GM18507 (cell line): ENCODE data around the gene DDX3X.
"Not testable (repeated sequence)": the region's sequence is repeated elsewhere in the genome, so short reads cannot be mapped to it uniquely, and the experiment has no call there.

Source experiments
- DNase-seq: peaks from one replicate; pipeline ENCODE4 v3.0.0; 2011; ENCODE audit warnings: low read depth; ENCODE audit not compliant: insufficient read length; ENCODE audit errors: extremely low spot score
- FAIRE-seq: peaks from 2 replicates; lab custom pipeline; 2011; peaks lifted over from hg19 to GRCh38; lab: Jason Lieb, UNC

DDX3X gene

DNA sequence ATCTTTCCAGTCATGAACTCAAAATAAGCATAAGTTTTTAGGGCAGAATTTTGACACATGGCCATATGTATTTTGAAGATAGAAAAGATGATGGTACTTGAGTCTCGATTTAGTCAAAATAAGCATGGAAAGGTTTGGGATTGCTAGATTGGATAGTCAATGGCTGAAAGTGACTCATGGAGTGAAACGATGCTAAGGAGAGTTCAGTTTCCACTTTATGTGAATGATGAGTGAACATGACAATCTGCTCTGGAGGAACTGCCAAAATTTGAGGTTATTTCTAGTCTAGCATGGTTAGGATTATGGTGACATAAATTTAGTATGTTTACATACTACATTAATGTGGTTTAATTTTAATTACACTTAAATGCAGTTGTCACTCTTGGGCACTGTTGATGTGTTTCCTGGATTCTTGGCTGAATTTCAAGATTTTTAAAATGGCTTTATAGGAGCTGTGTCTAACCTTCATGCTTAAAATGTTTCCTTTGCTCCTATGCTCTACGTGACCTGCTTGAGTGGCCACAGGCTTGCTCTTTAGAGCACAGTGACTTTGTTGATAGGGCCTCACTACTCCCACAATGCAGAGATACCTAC is 17.1 kb downstream of the DDX3X start:
- FAIRE-seq, result no peak
- no peak for DNase-seq

DNA sequence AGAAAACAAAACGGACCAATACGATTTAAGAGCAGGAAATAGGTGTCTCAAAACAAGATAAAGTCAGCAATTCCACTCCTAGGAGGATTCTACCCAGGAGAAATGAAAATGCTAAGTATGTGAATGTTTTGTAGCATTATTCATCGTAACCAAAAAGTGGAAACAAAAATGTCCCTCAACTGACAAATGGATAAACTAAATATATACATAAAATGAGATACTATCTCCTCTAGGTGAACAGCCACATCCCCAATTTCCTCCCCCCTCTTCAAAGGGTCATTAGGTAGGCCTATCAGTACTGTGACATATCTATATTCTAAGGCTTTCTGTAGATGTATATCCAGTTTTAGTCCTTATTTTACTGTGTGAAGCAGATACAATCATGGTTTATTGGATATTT is 18.0 kb downstream of the DDX3X start:
- no peak for DNase-seq
- FAIRE-seq, result no peak

DNA sequence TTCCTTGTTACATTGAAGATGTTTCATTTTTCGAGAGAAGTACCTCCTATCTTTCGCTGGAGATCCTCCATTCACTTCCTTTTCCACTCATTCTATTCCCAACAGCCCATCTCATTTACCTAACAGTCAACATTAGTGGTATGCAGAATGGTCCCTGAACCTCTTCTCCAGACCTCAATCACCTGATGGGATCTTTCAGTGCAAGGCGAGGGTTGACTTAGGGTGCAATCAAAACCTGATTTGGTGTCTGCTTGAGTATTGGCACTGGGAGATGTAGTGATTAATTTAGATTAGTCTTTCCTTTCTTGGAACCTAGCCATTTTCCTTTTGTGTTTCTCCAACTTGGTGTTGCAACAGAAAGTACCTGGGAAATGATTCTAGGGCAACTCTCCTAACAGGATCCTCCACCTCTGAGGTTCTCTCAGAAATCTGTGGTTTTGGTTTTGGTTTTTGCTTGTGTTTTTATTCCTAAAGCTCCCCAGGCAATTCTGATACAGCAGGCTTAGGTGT is 18.4 kb downstream of the DDX3X start:
- DNase-seq (no peak), FAIRE-seq (peak; percentile 29)

DNA sequence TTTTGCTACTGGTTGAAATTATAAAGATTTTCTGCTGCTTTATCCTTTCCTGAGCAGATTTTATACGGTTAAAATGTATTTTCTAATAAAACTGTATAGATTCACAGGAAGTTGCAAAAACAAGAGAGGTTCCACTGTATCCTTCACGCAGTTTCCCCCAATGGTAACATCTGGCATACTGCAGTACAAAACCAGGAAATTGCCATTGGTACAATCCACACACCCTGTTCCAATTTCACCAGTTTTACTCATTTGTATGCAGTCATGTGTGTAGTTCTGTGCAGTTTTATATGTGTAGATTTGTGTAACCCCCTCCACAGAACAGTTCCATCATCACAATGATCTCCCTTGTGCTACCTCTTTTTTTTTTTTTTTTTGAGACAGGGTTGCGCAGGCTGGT is 20.0 kb downstream of the DDX3X start:
- no peak for FAIRE-seq
- DNase-seq, result no peak

DNA sequence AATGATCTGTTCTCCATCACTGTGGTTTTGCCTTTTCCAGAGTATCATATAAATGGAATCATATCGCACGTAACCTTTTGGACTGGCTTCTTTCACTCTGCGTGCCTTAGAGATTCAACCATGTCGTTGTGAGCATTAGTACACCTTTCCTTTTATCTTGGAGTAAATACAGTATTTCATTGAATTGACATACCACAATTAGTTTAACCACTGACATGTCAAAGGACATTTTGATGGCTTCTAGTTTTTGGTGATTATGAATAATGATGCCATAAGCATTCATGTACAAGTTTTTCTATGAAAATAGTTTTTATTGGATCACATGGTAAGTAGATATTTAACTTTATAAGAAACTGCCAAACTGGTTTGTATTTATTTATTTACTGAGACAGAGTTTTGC is 35.2 kb downstream of the DDX3X start:
- FAIRE-seq (no peak), DNase-seq (no peak)

DNA sequence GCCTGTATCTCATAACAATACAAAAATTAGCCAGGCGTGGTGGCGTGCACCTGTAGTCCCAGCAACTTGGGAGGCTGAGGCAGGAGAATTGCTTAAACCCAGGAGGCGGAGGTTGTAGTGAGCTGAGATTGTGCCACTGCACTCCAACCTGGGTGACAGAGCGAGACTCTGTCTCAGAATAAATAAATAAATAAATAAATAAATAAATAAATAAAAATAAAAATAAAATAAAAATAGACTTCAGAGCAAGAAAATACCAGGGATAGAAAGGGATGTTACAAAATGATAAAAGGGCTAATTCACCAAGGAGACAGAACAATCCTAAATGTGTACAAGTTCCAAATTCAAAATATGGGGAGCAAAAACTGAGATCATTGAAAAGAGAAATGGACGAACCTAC is 37.6 kb downstream of the DDX3X start:
- DNase-seq, FAIRE-seq: not testable (repeated sequence)

DNA sequence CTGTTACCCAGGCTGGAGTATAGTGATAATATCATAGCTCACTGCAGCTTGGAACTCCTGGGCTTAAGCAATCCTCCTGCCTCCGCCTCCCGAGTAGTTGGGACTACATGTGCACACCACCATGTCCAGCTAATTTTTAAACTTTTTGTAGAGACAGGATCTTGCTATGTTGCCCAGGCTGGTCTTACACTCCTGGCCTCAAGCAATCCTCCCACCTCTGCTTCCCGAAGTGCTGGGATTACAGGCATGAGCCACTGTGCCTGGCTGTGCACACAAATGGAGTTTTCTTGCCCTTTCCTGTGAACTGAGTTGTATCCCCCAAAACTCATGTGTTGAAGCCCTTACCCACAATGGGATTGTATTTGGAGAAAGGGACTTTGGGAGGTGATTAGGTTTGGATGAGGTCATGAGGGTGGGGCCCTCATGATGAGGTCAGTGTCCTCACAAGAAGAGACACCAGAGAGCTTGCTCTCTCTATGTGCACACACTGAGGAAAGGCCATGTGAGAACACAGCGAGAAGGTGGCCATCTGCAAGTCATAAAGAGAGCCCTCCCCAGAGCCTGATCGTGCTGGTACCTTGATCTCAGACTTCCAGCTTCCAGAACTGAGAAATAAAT is 40.1 kb downstream of the DDX3X start:
- DNase-seq (no peak), FAIRE-seq (no peak)

DNA sequence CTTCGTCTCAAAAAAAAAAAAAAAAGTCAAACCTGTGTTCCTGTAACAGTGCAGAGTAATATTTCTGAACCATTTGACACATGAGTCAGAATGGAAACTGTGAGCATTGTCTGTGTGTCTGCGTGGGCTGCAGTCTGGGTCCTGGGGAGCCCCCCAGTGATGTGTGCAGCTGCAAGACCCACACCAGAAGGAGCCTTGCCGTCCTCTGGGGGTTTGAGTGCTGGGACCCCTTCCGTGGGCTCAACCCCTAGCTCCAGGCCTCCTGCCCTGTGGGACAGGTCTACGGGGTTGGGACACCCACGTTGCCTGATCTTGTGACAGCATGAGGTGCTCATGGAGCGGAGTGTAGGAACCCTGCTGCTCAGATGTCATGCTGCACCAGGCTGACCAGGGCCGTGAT is 43.7 kb downstream of the DDX3X start:
- FAIRE-seq (no peak), DNase-seq (no peak)

DNA sequence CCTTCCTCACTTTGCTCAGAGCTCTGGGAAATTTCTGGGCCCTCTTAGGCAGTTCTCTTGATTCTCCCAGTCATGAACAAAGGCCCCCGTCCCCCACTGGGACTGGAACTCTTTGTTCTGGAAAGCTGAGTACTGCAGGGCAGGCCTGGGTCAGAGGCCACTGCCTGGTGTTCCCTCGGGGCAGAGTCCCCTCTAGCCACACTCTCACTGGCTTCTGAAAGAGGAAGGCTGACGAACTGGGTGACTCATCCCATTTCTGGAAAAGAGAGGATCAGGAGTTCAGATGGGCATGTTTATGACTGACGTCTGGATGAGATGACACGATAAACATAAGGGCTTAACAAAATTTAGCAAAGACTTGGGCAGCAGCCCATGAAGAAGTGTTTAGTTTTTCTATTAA is 47.7 kb downstream of the DDX3X start:
- FAIRE-seq (no peak), DNase-seq (no peak)

DNA sequence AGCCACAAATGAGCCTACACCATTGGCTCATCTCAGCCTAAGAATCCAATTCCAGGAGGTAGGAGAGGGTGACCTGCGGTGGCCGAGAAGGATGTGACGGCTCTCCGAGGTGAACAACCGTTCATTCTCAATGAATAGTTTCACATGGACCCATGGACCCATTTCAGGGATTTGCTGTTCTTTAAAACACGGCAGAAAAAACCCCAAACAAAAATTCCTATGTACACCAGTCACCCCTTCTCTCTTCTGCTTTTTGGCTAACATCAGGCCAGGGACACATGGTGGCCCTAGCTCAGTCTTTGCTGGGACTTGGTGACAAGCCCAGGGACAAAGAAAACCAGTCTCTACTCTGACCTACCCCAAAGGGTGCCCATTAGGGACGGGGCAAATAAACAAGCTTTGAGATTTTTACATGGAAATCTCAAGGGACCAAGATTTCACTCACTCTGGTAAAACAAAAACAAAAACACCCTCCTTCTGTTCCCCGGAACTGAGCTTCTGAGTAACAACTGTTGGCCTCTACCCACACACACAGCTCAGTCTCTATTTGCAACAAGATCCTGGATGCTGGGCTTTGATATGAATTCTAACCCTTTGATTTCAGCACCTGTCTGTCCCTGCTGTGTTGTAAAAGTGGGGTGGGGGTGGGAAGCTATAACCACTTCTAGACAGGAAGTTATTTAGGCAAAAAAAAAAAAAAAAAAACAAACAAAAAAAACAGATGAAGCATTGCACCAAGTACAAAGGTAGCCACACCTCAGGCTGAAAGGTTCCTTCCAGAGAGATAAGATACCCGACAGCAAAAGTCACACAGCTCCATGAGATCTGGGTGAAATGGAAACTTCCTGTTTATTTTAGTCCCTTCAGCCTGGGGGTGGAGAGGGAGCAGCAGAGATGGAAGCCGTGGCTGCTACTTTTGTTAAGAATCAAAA is 49.0 kb downstream of the DDX3X start:
- FAIRE-seq, result no peak
- DNase-seq, result no peak

DNA sequence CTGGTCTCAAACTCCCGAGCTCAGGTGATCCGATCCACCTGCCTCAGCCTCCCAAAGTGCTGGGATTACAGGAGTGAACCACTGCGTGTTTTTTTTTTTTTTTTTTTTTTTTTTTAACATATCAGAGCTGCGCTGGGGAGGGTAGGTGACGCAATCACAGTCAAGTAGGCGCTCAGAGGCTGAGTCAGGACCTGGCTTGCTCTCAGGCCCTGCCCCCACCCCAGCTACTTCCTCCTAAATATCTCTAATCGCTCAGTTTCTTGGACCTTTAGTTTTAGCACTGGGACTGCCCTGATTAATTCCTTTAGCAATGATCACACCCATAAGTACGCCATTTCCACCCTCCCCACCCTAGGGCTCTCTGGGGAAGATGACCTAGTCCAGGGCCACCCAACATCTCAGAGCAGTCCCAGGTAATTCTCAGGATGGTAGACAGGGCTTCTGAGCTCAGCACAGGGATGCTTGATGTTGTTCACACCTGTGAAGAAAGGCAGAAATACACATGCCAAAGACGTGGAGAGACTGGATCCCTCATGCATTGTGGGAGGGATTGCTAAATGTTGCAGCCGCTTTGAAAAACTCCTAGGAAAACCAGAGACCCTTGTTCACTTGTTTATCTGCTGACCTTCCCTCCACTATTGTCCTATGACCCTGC is 50.2 kb downstream of the DDX3X start:
- no peak for FAIRE-seq
- DNase-seq, result no peak

DNA sequence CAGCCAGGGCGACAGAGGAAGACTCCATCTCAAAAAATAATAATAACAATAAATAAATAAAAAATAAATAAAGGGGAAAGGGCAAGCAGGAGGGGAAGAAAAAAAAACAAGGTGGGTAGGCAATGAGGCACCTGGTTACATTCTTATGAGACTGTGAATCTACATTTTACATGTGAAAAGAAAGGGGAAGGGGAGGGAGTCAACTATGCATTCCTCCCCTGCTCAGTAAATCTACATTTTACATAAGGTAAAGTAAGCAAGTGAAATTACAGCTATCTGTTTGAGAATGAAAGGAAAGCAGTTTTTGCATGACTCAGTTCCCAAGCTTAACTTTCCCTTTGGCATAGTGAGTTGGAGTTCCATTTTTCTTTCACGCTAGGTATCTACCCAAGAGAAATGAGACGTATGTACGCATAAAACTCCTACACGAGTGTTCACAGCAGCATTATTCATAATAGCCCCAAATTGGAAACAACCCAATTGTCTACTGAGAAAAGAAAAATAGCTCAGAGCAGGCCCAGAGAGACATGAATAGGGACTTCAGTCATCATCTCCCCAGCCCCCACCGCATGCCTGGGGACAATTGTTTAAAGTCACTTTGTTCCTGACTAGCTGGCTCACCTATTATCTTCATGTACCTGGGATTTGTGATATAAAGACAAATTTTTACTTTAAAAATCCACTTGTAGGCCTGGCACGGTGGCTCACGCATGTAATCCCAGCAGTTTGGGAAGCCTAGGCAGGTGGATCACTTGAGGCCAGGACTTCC is 52.4 kb downstream of the DDX3X start:
- no peak for DNase-seq
- no peak for FAIRE-seq

DNA sequence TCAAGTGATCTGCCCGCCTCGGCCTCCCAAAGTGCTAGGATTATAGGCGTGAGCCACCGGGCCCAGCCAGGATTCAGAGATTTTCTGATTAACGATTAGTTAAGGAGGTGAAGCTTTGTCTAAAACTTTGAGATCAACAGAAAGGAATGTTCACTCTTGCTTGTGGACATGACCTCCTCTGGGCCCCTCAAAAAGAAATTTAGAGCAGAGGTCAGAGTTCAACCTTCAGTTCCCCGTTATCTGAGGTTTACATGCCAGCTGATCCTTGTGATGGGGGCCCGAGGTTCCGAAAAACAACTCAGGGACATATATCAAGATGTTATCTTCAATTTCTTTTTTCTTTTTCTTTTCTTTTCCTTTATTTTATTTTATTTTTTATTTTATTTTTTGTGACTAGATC is 54.6 kb downstream of the DDX3X start:
- FAIRE-seq (no peak), DNase-seq (no peak)

DNA sequence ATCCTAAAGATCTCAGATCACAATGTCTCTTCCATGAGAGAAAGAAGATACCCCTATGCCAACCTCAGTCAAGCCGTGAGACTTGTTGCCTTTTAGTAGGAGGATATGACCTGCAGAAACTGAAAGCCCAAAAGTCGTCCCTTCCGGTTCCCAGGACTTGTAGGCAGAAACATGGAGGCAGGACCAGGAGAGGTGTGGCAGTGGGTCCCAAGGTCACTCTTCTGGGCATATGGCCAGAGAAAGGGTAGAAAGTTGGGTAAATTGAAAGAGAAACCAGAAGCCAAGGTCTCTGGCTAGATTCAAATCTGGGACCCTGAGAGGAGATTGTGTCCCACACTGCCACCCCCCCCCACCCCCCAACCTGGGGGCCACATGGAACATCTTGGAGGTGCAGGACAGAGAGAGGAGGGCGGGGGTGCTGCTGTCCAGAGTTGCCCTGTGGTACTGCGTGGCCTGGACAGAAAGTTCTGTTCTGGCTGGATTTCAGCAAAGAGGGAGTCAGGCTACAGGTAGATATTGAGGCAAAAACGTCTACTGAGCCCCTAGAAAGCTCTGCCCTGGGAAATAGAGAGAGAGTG is 55.4 kb downstream of the DDX3X start:
- no peak for DNase-seq
- FAIRE-seq, result no peak

DNA sequence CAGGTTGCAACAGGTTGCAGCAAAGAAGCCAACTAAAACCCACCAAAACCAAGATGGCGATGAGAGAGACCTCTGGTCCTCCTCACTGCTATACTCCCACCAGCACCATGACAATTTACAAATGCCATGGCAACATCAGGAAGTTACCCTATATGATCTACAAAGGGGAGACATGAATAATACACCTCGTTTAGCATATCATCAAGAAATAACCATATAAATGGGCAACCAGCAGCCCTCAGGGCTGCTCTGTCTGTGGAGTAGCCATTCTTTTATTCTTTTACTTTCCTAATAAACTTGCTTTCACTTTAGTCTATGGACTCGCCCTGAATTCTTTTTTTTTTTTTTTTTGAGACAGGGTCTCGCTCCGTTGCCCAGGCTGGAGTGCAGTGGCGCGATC is 56.6 kb downstream of the DDX3X start:
- not testable (repeated sequence) for FAIRE-seq, DNase-seq

DNA sequence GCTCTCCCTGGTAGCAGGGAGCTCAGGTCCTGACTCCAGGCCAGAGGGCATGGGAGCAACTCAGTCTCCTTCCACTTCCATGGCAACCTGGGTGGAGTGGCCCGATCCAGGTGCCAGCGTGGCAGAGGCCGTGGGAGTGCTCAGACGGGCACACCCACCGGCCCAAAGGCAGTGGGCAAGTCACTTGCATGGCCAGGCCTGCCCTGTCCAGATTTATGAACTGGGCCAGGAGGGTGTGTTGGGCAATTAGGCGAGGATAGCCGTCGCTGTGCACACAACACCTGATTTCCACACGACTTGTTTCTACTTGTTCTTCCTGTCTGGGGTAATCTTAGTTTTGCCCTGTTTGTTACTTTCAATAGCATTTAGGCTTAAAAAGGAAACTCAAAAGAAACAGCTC is 57.6 kb downstream of the DDX3X start:
- FAIRE-seq, result no peak
- no peak for DNase-seq

DNA sequence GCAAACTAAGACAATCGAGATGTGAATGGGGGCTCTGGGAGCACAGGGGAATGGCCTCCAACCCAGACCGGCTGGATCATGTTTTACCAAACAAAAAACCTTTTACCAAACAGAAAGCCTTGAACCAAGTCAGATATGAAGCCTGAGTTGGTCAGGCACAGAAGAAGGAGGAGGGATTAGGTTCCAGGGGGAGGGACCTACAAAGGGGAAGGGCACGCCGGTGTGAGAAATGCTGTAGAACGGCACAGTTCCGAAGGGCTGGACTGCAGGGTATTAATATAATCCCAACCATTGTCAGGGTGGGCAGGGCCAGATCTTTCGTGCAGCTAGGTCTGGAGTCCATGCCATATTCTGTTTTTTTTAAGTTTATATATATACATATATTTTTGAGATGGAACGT is 60.3 kb downstream of the DDX3X start:
- no peak for FAIRE-seq

DNA sequence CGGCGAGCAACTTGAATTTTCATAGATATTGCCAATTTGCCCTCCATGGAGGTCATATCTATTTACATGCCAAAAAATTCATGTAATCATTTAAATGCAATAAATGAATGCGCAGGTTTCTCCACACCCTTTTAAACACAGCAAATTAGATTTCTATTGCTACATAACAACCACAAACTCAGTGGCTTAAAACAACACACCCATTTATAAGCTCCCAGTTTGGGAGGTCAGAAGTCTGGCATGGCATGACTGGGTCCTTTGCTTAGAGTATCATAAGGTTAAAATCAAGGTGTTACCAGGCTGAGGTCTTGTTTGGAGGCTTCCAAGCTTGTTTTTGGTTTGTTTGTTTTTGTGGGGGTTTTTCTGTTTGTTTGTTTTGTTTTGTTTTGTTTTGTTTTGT is 63.3 kb downstream of the DDX3X start:
- no peak for DNase-seq
- no peak for FAIRE-seq

More for the DNA sequence above, 60.3 kb downstream of the DDX3X start:
- DNase-seq, result no peak

DNA sequence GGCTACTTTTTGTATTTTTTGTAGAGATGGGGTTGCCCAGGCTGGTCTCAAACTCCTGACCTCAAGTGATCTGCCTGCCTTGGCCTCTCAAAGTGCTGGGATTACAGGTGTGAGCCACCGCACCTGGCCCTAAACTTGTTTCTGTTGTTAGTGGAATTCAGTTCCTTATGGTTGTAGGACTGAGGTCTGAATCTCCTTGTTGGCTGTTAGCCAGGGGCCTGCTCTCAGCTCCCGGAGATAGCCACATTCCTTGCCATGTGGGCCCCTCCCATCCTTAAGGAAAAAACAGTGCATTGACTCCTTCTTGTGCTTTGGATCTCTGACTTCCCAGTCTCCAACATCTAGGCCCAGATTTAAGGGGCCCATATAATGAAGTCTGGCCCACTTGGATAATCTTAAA is 63.8 kb downstream of the DDX3X start:
- DNase-seq, result no peak
- no peak for FAIRE-seq
